NT2/D1 (cell line): ENCODE results near the gene TBC1D22A.

Source experiments
- DNase-seq: peaks from one replicate; pipeline ENCODE4 v3.0.0-alpha.2; 2011; ENCODE audit warnings: low read depth, low spot score
- H3K27me3 ChIP-seq: 2 replicates; pipeline ENCODE4 v1.6.0; 2011; ENCODE audit warnings: mild to moderate bottlenecking; ENCODE audit not compliant: insufficient read length, insufficient read depth
- H3K36me3 ChIP-seq: 2 replicates; pipeline ENCODE4 v1.6.1; 2011; ENCODE audit warnings: mild to moderate bottlenecking, low read length, mixed read lengths; ENCODE audit not compliant: insufficient read depth, insufficient read length
- H3K4me1 ChIP-seq: 2 replicates; pipeline ENCODE4 v1.5.1; 2011; ENCODE audit not compliant: insufficient read depth, insufficient read length
- H3K4me3 ChIP-seq: 2 replicates; pipeline ENCODE4 v1.5.1; 2011; ENCODE audit warnings: low read depth; ENCODE audit not compliant: insufficient read length
- H3K9ac ChIP-seq: 2 replicates; pipeline ENCODE4 v1.6.0; 2011; ENCODE audit warnings: low read depth; ENCODE audit not compliant: insufficient read length
- H3K9me3 ChIP-seq: 2 replicates; pipeline ENCODE4 v1.5.1; 2011; ENCODE audit warnings: mild to moderate bottlenecking, low read length; ENCODE audit not compliant: insufficient read depth
- SUZ12 ChIP-seq: IDR thresholded peaks from 2 replicates; pipeline ENCODE4 v1.6.1; 2011; ENCODE audit not compliant: insufficient read length, insufficient read depth; ENCODE audit errors: extremely low read depth
- YY1 ChIP-seq: IDR thresholded peaks from 2 replicates; pipeline ENCODE4 v1.6.1; 2011; ENCODE audit not compliant: insufficient read length, insufficient read depth
- ZNF274 ChIP-seq: IDR thresholded peaks from 2 replicates; pipeline ENCODE4 v1.6.1; 2011; ENCODE audit warnings: mild to moderate bottlenecking, low read depth, low read length

Gene TBC1D22A

GRCh38 chr22:47132428-47132825, 370.0 kb downstream of the TBC1D22A start:
- Histone ChIP-seq H3K27me3 (no peaks in the 10 kb centered on the region), H3K4me3 (no peak overlapping the region), H3K36me3 (no peaks in the 10 kb centered on the region), H3K4me1 (peaks cover 2% of the 10 kb centered on the region), H3K9me3 (no peaks in the 10 kb centered on the region), H3K9ac (no peak overlapping the region)
- DNase-seq = no peak
- TF ChIP-seq SUZ12 (no peak), ZNF274 (no peak), YY1 (no peak)

GRCh38 chr22:47133061-47133969, 370.9 kb downstream of the TBC1D22A start:
- H3K9me3 ChIP-seq = no peaks in the 10 kb centered on the region
- H3K27me3 ChIP-seq = no peaks in the 10 kb centered on the region
- H3K4me3 ChIP-seq = no peak overlapping the region
- no peak overlapping the region for H3K9ac ChIP-seq
- DNase-seq = no peak
- TF ChIP-seq YY1 (no peak), SUZ12 (no peak), ZNF274 (no peak)
- peaks cover 2% of the 10 kb centered on the region for H3K4me1 ChIP-seq
- H3K36me3 ChIP-seq = no peaks in the 10 kb centered on the region

DNA sequence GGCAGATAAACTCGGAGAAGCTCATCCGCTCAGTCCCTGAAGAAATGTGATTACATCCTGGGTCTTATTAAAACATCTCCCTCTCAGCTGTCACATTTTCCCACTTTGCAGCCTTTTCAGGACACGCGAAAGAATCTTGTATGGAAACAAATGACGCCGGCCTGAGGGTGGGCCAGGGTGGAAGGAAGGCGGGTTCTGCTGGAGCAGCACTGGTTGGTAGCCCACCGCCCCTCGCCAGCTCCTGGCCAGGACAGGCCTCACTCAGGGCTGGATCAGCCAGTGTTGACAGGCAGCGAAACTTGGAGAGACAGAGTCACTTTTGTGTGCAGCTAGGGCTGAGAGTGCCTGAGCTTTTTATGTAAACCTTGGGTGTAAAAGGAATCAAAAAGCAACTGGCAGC, 371.8 kb downstream of the TBC1D22A start:
- Histone ChIP-seq H3K4me1 (peaks cover 2% of the 10 kb centered on the region), H3K27me3 (no peaks in the 10 kb centered on the region), H3K9ac (no peak overlapping the region), H3K4me3 (no peak overlapping the region), H3K9me3 (no peaks in the 10 kb centered on the region), H3K36me3 (no peaks in the 10 kb centered on the region)
- TF ChIP-seq SUZ12 = no peak
- DNase-seq = no peak

GRCh38 chr22:47135338-47135737, 372.9 kb downstream of the TBC1D22A start:
- TF ChIP-seq SUZ12 (no peak), YY1 (no peak), ZNF274 (no peak)
- H3K4me1 ChIP-seq = no peaks in the 10 kb centered on the region
- no peak overlapping the region for H3K9ac ChIP-seq
- DNase-seq = no peak
- no peaks in the 10 kb centered on the region for H3K36me3 ChIP-seq
- no peaks in the 10 kb centered on the region for H3K27me3 ChIP-seq
- H3K4me3 ChIP-seq = no peak overlapping the region
- no peaks in the 10 kb centered on the region for H3K9me3 ChIP-seq

GRCh38 chr22:47136050-47136449, 373.6 kb downstream of the TBC1D22A start:
- no peaks in the 10 kb centered on the region for H3K9me3 ChIP-seq
- H3K27me3 ChIP-seq = no peaks in the 10 kb centered on the region
- TF ChIP-seq YY1 (no peak), SUZ12 (no peak), ZNF274 (no peak)
- no peak overlapping the region for H3K4me3 ChIP-seq
- no peak overlapping the region for H3K9ac ChIP-seq
- no peak for DNase-seq
- no peaks in the 10 kb centered on the region for H3K36me3 ChIP-seq
- no peaks in the 10 kb centered on the region for H3K4me1 ChIP-seq

- no peak overlapping the region for H3K9ac ChIP-seq
- no peaks in the 10 kb centered on the region for H3K36me3 ChIP-seq
- H3K9me3 ChIP-seq = no peaks in the 10 kb centered on the region
- no peak for DNase-seq
- no peaks in the 10 kb centered on the region for H3K27me3 ChIP-seq
- no peak overlapping the region for H3K4me3 ChIP-seq
- no peaks in the 10 kb centered on the region for H3K4me1 ChIP-seq
- TF ChIP-seq SUZ12 = no peak
- no peak for TF ChIP-seq YY1
- no peak for TF ChIP-seq ZNF274
Observed at GRCh38 chr22:47136671-47137070, 374.2 kb downstream of the TBC1D22A start.

- DNase-seq = no peak
- Histone ChIP-seq H3K4me1 (no peaks in the 10 kb centered on the region), H3K36me3 (no peaks in the 10 kb centered on the region), H3K9me3 (no peaks in the 10 kb centered on the region), H3K4me3 (no peak overlapping the region), H3K9ac (no peak overlapping the region), H3K27me3 (no peaks in the 10 kb centered on the region)
- no peak for TF ChIP-seq SUZ12
- TF ChIP-seq YY1 = no peak
- TF ChIP-seq ZNF274 = no peak
Observed at GRCh38 chr22:47139013-47139789, 376.8 kb downstream of the TBC1D22A start.
